H9 (cell line): Measurements from ENCODE around the gene ABCA13. TPM values are rescaled to one million over a fixed set of nuclear protein-coding genes. Genes with fewer than 3 reads are reported as not detected.

Source experiments
- DNase-seq: peaks from one replicate; pipeline ENCODE4 v3.0.0-alpha.2; 2017
- H2AFZ ChIP-seq: one replicate; pipeline ENCODE4 v1.6.1; 2013; ENCODE audit warnings: mild to moderate bottlenecking, low read length, control low read depth, moderate library complexity
- H2AK5ac ChIP-seq: 2 replicates; pipeline ENCODE4 v1.6.1; 2013; ENCODE audit warnings: low read length, control low read depth, mixed read lengths; ENCODE audit not compliant: insufficient read length
- H2BK120ac ChIP-seq: one replicate; pipeline ENCODE4 v1.6.1; 2013; ENCODE audit warnings: low read depth, mild to moderate bottlenecking, low read length, control low read depth, inconsistent platforms; ENCODE audit not compliant: poor library complexity, severe bottlenecking
- H2BK12ac ChIP-seq: 2 replicates; pipeline ENCODE4 v1.6.1; 2013; ENCODE audit warnings: low read length, control low read depth, mixed read lengths, low read depth; ENCODE audit not compliant: insufficient read length
- H2BK15ac ChIP-seq: 2 replicates; pipeline ENCODE4 v1.6.1; 2013; ENCODE audit warnings: low read depth, low read length, control low read depth
- H2BK20ac ChIP-seq: one replicate; pipeline ENCODE4 v1.6.1; 2013; ENCODE audit warnings: low read depth, mild to moderate bottlenecking, low read length, control low read depth, inconsistent platforms; ENCODE audit not compliant: poor library complexity, severe bottlenecking
- H2BK5ac ChIP-seq: 2 replicates; pipeline ENCODE4 v1.6.1; 2013; ENCODE audit warnings: low read length, control low read depth, mixed read lengths; ENCODE audit not compliant: insufficient read length
- H3K14ac ChIP-seq: 2 replicates; pipeline ENCODE4 v1.6.1; 2013; ENCODE audit warnings: low read length, control low read depth; ENCODE audit not compliant: insufficient read depth
- H3K18ac ChIP-seq: 2 replicates; pipeline ENCODE4 v1.6.1; 2013; ENCODE audit warnings: low read depth, mild to moderate bottlenecking, mixed read lengths, low read length, control low read depth; ENCODE audit not compliant: insufficient read length
- H3K23ac ChIP-seq: 2 replicates; pipeline ENCODE4 v1.6.1; 2013; ENCODE audit warnings: low read length, control low read depth, mixed read lengths, low read depth; ENCODE audit not compliant: insufficient read length
- H3K23me2 ChIP-seq: 2 replicates; pipeline ENCODE4 v1.6.1; 2013; ENCODE audit warnings: low read depth, mild to moderate bottlenecking, mixed read lengths, low read length, control low read depth; ENCODE audit not compliant: insufficient read length, poor library complexity, severe bottlenecking
- H3K27ac ChIP-seq: 2 replicates; pipeline ENCODE4 v1.5.1; 2013; ENCODE audit warnings: low read length, control low read depth, mixed read lengths, low read depth; ENCODE audit not compliant: insufficient read length
- H3K27me3 ChIP-seq: 2 replicates; pipeline ENCODE4 v1.6.1; 2013; ENCODE audit warnings: low read length, control low read depth, inconsistent platforms; ENCODE audit not compliant: insufficient read depth
- H3K4ac ChIP-seq: 2 replicates; pipeline ENCODE4 v1.6.1; 2013; ENCODE audit warnings: low read depth, mild to moderate bottlenecking, control low read depth, inconsistent platforms, low read length, moderate library complexity
- H3K4me1 ChIP-seq: 2 replicates; pipeline ENCODE4 v1.6.1; 2013; ENCODE audit warnings: low read length, control low read depth, inconsistent platforms; ENCODE audit not compliant: insufficient read depth
- H3K4me2 ChIP-seq: 2 replicates; pipeline ENCODE4 v1.6.1; 2013; ENCODE audit warnings: low read length, control low read depth, mixed read lengths; ENCODE audit not compliant: insufficient read length, insufficient read depth
- H3K56ac ChIP-seq: 2 replicates; pipeline ENCODE4 v1.6.1; 2013; ENCODE audit warnings: low read depth, mild to moderate bottlenecking, mixed read lengths, low read length, control low read depth; ENCODE audit not compliant: insufficient read length
- H3K79me1 ChIP-seq: 2 replicates; pipeline ENCODE4 v1.6.1; 2013; ENCODE audit warnings: low read depth, mild to moderate bottlenecking, moderate library complexity, low read length, control low read depth, inconsistent platforms; ENCODE audit not compliant: insufficient read depth, poor library complexity, severe bottlenecking
- H3K79me2 ChIP-seq: 2 replicates; pipeline ENCODE4 v1.6.1; 2013; ENCODE audit warnings: low read length, control low read depth, inconsistent platforms; ENCODE audit not compliant: insufficient read depth
- H3K9ac ChIP-seq: 2 replicates; pipeline ENCODE4 v1.6.1; 2013; ENCODE audit warnings: low read length, control low read depth, mixed read lengths; ENCODE audit not compliant: insufficient read length; ENCODE audit errors: extremely low read depth
- H3K9me3 ChIP-seq: one replicate; pipeline ENCODE4 v1.6.1; 2013; ENCODE audit warnings: low read depth, low read length, inconsistent platforms; ENCODE audit not compliant: control insufficient read depth
- H3T11ph ChIP-seq: one replicate; pipeline ENCODE4 v1.6.1; 2013; ENCODE audit warnings: mild to moderate bottlenecking, low read length, control low read depth, inconsistent platforms
- H4K20me1 ChIP-seq: one replicate; pipeline ENCODE4 v1.6.1; 2013; ENCODE audit not compliant: control insufficient read depth, insufficient read length, insufficient read depth
- H4K5ac ChIP-seq: 2 replicates; pipeline ENCODE4 v1.6.1; 2013; ENCODE audit warnings: low read depth, mild to moderate bottlenecking, mixed read lengths, low read length, control low read depth; ENCODE audit not compliant: insufficient read length
- H4K8ac ChIP-seq: replicated peaks from 2 replicates; pipeline ENCODE4 v1.6.1; 2013; ENCODE audit warnings: low read length, control low read depth, mixed read lengths, low read depth; ENCODE audit not compliant: insufficient read length
- H4K91ac ChIP-seq: 2 replicates; pipeline ENCODE4 v1.6.1; 2013; ENCODE audit warnings: low read depth, mild to moderate bottlenecking, moderate library complexity, mixed read lengths, low read length, control low read depth; ENCODE audit not compliant: insufficient read length
- H3K27ac Mint-ChIP-seq, 3 experiments: 2 replicates in 2 of 3; 3 replicates in 1 of 3; pipeline ENCODE4 v1.8.0; 2020 to 2021; ENCODE audit warnings: mixed read lengths in 3 of 3, mild to moderate bottlenecking in 1 of 3, moderate library complexity in 1 of 3
- H3K27me3 Mint-ChIP-seq: 2 replicates; pipeline ENCODE4 v1.8.0; 2021; ENCODE audit warnings: low read depth, mild to moderate bottlenecking, moderate library complexity, mixed read lengths
- H3K36me3 Mint-ChIP-seq, 3 experiments: 2 replicates in 2 of 3; 3 replicates in 1 of 3; pipeline ENCODE4 v1.8.0; 2020 to 2021; ENCODE audit warnings: low read depth in 3 of 3, mixed read lengths in 3 of 3; ENCODE audit not compliant: insufficient read depth in 1 of 3
- H3K4me1 Mint-ChIP-seq, 2 experiments: 2 replicates each; pipeline ENCODE4 v1.8.0; 2020; ENCODE audit warnings: mixed read lengths in 2 of 2
- H3K4me3 Mint-ChIP-seq, 2 experiments: 2 replicates in 1 of 2; 3 replicates in 1 of 2; pipeline ENCODE4 v1.8.0; 2020 to 2021; ENCODE audit warnings: mild to moderate bottlenecking in 2 of 2, mixed read lengths in 2 of 2, moderate library complexity in 1 of 2
- H3K9me3 Mint-ChIP-seq, 2 experiments: 2 replicates in 1 of 2; 3 replicates in 1 of 2; pipeline ENCODE4 v1.8.0; 2020; ENCODE audit warnings: mild to moderate bottlenecking in 2 of 2, mixed read lengths in 2 of 2, moderate library complexity in 1 of 2
- WGBS: extraction: QIAGEN DNeasy Blood & Tissue Kit; methylation state at CpG from one replicate; pipeline ENCODE4 v1.1.7; 2013; ENCODE audit warnings: missing lambda C conversion rate, low lambda C conversion rate, mixed read lengths; ENCODE audit not compliant: insufficient read length; ENCODE audit errors: extremely low coverage; 5-methylcytosine and 5-hydroxymethylcytosine counted together
- total RNA-seq: library from RNA; stranded (reverse); gene quantifications from 2 replicates; pipeline ENCODE4 v1.2.1, GENCODE V29; 2021
- TF ChIP-seq, protein P1 (sequence below): fragments of 200-600 bp; sonication (generic); conservative IDR thresholded peaks from 3 replicates; pipeline ENCODE4 v1.8.0; 2021; ENCODE audit warnings: antibody characterized with exemption, mild to moderate bottlenecking

ABCA13 gene
- total RNA-seq, 1 experiment from 2014 or later = 0.11 TPM

- no peak overlapping the region for H2AFZ ChIP-seq
- no peak overlapping the region for H4K91ac ChIP-seq
- Mint-ChIP-seq H3K9me3 (no peaks in the 10 kb centered on the region; a peak in 1 of 5 replicates), H3K36me3 (no peaks in the 10 kb centered on the region), H3K27ac (0 out of 7 replicates have a peak overlapping the region, but pooled peaks of 1 of the 3 experiments have one; percentile 65), H3K4me3 (no peak overlapping the region), H3K27me3 (no peaks in the 10 kb centered on the region), H3K4me1 (no peaks in the 10 kb centered on the region)
- H2BK120ac ChIP-seq = no peak overlapping the region
- no peak overlapping the region for H3K27ac ChIP-seq
- H3K18ac ChIP-seq = no peak overlapping the region
- H3K23ac ChIP-seq = no peak overlapping the region
- no CpG with 5 or more reads among the region's 8 CpGs for WGBS
- H3K9ac ChIP-seq = no peak overlapping the region
- H2BK20ac ChIP-seq = no peak overlapping the region
- H3K79me1 ChIP-seq = no peaks in the 10 kb centered on the region
- no peak overlapping the region for H4K8ac ChIP-seq
- no peak overlapping the region for H2BK5ac ChIP-seq
- H3K14ac ChIP-seq = no peak overlapping the region
- H3K27me3 ChIP-seq = no peaks in the 10 kb centered on the region
- no peak overlapping the region for H4K5ac ChIP-seq
- H2BK12ac ChIP-seq = no peak overlapping the region
- no peak overlapping the region for H3K4me2 ChIP-seq
- H4K20me1 ChIP-seq = no peaks in the 10 kb centered on the region
- DNase-seq = no peak
- no peak overlapping the region for H2BK15ac ChIP-seq
- H3T11ph ChIP-seq = no peak overlapping the region
- no peaks in the 10 kb centered on the region for H3K9me3 ChIP-seq
- no peak overlapping the region for H2AK5ac ChIP-seq
- no peaks in the 10 kb centered on the region for H3K79me2 ChIP-seq
- H3K4me1 ChIP-seq = no peaks in the 10 kb centered on the region
- H3K4ac ChIP-seq = no peak overlapping the region
- TF ChIP-seq, protein P1, sequence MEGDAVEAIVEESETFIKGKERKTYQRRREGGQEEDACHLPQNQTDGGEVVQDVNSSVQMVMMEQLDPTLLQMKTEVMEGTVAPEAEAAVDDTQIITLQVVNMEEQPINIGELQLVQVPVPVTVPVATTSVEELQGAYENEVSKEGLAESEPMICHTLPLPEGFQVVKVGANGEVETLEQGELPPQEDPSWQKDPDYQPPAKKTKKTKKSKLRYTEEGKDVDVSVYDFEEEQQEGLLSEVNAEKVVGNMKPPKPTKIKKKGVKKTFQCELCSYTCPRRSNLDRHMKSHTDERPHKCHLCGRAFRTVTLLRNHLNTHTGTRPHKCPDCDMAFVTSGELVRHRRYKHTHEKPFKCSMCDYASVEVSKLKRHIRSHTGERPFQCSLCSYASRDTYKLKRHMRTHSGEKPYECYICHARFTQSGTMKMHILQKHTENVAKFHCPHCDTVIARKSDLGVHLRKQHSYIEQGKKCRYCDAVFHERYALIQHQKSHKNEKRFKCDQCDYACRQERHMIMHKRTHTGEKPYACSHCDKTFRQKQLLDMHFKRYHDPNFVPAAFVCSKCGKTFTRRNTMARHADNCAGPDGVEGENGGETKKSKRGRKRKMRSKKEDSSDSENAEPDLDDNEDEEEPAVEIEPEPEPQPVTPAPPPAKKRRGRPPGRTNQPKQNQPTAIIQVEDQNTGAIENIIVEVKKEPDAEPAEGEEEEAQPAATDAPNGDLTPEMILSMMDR = no peak
- no peak overlapping the region for H3K56ac ChIP-seq
- no peaks in the 10 kb centered on the region for H3K23me2 ChIP-seq
These were observed 210.3 kb downstream of the ABCA13 start for GRCh38 chr7:48381571-48381970.
